Measurements from ENCODE around the gene RAI2.

The RAI2 gene

GRCh38 chrX:17778997-17779396, 82.1 kb downstream of the RAI2 start:
- no peak for DNase-seq

- DNase-seq = no peak
These were observed 87.0 kb downstream of the RAI2 start for GRCh38 chrX:17774053-17774452.

- DNase-seq = no peak
These were observed 87.7 kb downstream of the RAI2 start for GRCh38 chrX:17773221-17773876.

- DNase-seq = no peak
These were observed 91.3 kb downstream of the RAI2 start for GRCh38 chrX:17769701-17770269.

- DNase-seq = no peak
These were observed 92.1 kb downstream of the RAI2 start for GRCh38 chrX:17768997-17769396.

GRCh38 chrX:17767734-17768133, 93.4 kb downstream of the RAI2 start:
- DNase-seq = no peak

GRCh38 chrX:17759990-17760389, 101.1 kb downstream of the RAI2 start:
- DNase-seq = no peak

- no peak for DNase-seq
These were observed 102.7 kb downstream of the RAI2 start for GRCh38 chrX:17758382-17758781.

GRCh38 chrX:17750436-17750835, 110.7 kb downstream of the RAI2 start:
- DNase-seq = no peak

All from DMS 273 treated with DMSO at 0.1 percent for 48 hours (cell line).